IPS-18a (cell line): ENCODE data around the gene KCNAB1.
A peak's percentile ranks its signal among the peaks of the same experiment; 100 is the strongest.

Source experiments
- H3K27ac ChIP-seq: one replicate; pipeline ENCODE4 v1.5.1; 2013; ENCODE audit warnings: low read length
- H3K27me3 ChIP-seq: one replicate; pipeline ENCODE4 v1.6.1; 2013; ENCODE audit warnings: mild to moderate bottlenecking, low read length; ENCODE audit not compliant: control insufficient read depth, insufficient read depth
- H3K36me3 ChIP-seq: one replicate; pipeline ENCODE4 v1.6.1; 2013; ENCODE audit warnings: low read depth, low read length; ENCODE audit not compliant: control insufficient read depth
- H3K4me1 ChIP-seq: one replicate; pipeline ENCODE4 v1.6.1; 2013; ENCODE audit warnings: low read depth, low read length; ENCODE audit not compliant: control insufficient read depth
- H3K4me3 ChIP-seq: one replicate; pipeline ENCODE4 v1.5.1; 2013; ENCODE audit warnings: low read length
- H3K9ac ChIP-seq: one replicate; pipeline ENCODE4 v1.6.1; 2013; ENCODE audit warnings: mild to moderate bottlenecking, low read length, moderate library complexity
- H3K9me3 ChIP-seq: one replicate; pipeline ENCODE4 v1.6.1; 2013; ENCODE audit warnings: low read depth, low read length; ENCODE audit not compliant: control insufficient read depth

The KCNAB1 gene

DNA sequence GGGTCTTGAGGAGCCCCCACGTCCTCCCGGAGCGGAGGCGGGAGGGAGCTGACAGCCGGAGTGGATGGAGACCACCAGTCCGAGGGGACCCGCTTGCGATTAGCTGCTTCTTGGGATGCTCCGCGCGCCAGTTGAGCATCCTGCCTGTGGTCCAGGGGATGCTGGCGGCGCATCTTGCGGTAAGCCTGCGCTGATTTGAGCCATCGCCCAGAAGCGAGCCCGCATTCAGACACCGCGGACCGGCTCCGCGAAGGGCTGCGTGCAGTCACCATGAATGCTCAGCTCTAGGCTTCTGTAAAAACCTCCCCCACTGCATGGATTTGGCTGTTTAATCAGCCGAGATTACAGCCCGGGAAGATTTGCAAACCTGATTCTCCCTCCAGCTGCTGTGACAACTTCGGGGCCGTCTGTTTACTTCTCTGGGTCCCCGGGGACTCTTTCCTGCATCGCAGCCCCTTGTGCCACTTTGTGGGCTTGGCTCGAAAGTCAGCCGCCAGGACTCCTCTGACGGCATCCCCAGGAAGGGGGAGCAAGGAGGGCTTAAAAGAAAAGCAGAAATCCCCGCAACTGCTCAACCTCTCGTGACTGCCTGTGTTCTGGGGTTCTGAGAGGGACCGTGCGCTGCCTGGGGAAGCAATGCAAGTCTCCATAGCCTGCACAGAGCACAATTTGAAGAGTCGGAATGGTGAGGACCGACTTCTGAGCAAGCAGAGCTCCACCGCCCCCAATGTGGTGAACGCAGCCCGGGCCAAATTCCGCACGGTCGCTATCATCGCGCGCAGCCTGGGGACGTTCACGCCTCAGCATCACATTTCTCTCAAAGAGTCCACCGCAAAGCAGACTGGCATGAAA lies 171.1 kb downstream of the KCNAB1 start:
- H3K4me3 ChIP-seq, result peak overlapping the region; percentile 52

DNA sequence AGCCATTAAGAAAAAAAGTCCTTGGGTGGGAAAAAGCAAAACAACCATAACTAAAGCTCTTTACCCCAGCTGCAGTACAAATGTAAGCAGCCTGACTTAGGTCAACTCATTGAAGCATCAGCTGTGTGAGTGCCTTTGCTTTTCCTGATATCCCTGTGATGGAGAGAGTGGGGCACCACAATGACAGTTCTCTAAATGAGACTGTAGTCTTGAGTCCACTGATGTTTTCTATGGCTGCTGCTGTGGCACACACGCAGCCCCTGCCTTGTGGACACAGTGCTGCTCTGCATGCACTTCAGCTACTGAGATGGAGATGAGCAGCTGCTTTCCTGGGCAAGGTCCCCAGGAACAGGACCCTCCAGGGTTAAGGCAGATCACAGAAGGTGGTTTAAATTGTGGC lies 173.2 kb downstream of the KCNAB1 start:
- H3K4me1 ChIP-seq, result peaks cover 4% of the 10 kb centered on the region
- no peak overlapping the region for H3K4me3 ChIP-seq
- no peak overlapping the region for H3K27ac ChIP-seq
- no peak overlapping the region for H3K9ac ChIP-seq
- no peaks in the 10 kb centered on the region for H3K9me3 ChIP-seq
- H3K27me3 ChIP-seq, result peaks cover 51% of the 10 kb centered on the region
- no peaks in the 10 kb centered on the region for H3K36me3 ChIP-seq

More for the DNA sequence above, 171.1 kb downstream of the KCNAB1 start:
- Histone ChIP-seq H3K27me3 (peaks cover 51% of the 10 kb centered on the region), H3K4me1 (peaks cover 4% of the 10 kb centered on the region), H3K9ac (no peak overlapping the region), H3K27ac (no peak overlapping the region), H3K9me3 (no peaks in the 10 kb centered on the region), H3K36me3 (no peaks in the 10 kb centered on the region)

DNA sequence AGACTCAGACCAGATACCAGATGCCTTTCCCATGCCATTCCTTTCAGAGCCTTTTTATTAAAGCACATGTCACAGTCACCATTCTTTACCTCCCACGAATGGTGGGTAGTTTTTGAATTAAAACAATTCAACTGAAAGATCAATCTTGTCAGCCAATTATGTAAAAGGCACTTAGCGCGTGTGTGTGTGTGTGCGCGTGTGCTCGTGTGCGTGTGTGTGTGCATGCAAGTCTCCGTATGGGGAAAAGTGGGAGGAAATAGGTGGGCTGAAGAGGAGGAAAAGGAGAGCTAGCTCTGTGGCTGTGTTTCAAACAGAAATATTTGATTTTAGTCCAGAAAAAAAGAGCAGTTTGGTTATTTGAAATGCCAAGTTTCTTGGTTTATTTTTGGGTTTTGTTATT lies 177.2 kb downstream of the KCNAB1 start:
- no peaks in the 10 kb centered on the region for H3K4me1 ChIP-seq
- no peak overlapping the region for H3K27ac ChIP-seq
- peaks cover 16% of the 10 kb centered on the region for H3K27me3 ChIP-seq
- no peaks in the 10 kb centered on the region for H3K36me3 ChIP-seq
- no peaks in the 10 kb centered on the region for H3K9me3 ChIP-seq
- H3K9ac ChIP-seq, result no peak overlapping the region
- no peak overlapping the region for H3K4me3 ChIP-seq

DNA sequence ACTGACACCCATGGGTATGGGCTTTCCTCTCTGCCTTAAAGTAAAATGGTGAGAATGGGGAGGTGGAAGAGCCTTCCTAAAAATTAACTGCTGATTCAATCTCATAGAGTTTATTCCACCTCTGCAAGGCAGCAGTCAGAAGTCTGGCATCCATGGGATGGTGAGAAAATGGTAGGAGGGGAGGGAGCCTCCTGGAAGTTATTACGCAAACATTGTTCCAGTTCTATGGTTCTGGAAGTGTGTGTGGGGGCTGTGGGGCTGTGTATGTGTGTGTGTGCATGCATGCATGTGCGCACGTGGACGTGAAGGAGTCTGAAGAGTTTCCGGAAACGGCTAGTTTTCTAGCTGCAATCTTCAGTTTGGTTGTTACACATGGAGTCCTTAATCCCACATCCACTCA lies 177.6 kb downstream of the KCNAB1 start:
- H3K27ac ChIP-seq, result no peak overlapping the region
- H3K4me3 ChIP-seq, result no peak overlapping the region
- no peaks in the 10 kb centered on the region for H3K36me3 ChIP-seq
- H3K9ac ChIP-seq, result no peak overlapping the region
- H3K27me3 ChIP-seq, result peaks cover 12% of the 10 kb centered on the region
- H3K4me1 ChIP-seq, result no peaks in the 10 kb centered on the region
- no peaks in the 10 kb centered on the region for H3K9me3 ChIP-seq

DNA sequence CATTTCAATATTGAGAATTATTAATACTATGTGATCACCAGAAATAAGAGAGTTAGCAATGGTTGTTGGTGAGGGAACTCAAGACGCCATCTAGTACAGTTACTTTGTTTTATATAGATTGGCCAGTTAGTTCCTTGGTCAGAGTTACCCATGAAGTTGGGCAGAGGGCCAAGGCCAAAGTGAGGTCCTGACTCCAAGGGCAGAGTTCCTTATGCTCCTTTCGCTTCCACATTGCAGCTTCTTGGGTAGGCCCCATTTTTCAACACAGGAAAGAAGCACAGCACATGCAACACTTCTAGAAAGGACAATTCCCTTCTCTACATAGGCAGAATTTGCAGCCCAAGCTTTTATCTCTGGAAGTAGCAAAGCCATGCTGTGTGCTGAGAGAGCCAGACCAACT lies 178.6 kb downstream of the KCNAB1 start:
- peaks cover 3% of the 10 kb centered on the region for H3K27me3 ChIP-seq
- H3K4me3 ChIP-seq, result no peak overlapping the region
- H3K27ac ChIP-seq, result no peak overlapping the region
- no peak overlapping the region for H3K9ac ChIP-seq
- H3K9me3 ChIP-seq, result no peaks in the 10 kb centered on the region
- no peaks in the 10 kb centered on the region for H3K36me3 ChIP-seq
- no peaks in the 10 kb centered on the region for H3K4me1 ChIP-seq

DNA sequence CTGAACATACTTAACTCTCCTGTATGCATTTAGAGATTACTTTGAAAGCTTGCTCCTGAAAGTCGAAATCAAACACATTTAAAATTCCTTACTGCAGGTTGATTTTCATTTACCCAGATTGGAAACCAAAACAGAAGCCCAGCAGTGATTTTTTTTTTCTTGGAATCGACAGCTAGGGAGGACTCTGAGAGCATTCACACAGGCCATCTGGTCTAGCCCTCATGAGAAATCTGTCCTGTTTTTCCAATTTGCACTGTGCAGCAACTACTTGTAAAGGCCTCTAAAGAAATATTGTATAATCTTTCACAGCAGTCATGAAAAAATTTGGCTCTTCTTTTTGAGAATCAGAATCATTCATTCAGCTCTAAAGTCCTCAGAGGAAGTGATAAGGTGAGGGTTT lies 179.2 kb downstream of the KCNAB1 start:
- no peak overlapping the region for H3K9ac ChIP-seq
- H3K27me3 ChIP-seq, result no peaks in the 10 kb centered on the region
- no peak overlapping the region for H3K4me3 ChIP-seq
- no peaks in the 10 kb centered on the region for H3K36me3 ChIP-seq
- no peak overlapping the region for H3K27ac ChIP-seq
- no peaks in the 10 kb centered on the region for H3K4me1 ChIP-seq
- H3K9me3 ChIP-seq, result no peaks in the 10 kb centered on the region

DNA sequence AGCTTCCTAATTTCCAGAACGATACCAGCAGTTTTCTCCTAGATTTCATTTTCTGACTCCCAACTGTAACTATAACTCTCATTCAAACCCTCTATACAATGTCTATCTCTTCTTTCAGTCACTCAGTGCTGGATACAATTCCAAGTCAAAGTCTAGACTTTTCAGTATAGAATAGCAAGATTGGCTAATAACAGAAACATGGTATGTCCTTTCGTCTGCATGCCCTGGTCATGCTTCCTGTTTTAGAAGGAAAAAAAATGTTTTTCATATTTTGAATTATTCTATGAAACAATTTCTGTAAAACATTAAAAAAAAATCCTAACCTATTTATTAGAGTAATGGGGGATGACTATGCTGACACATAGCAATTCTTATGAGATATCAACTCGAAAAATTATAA lies 180.0 kb downstream of the KCNAB1 start:
- no peak overlapping the region for H3K27ac ChIP-seq
- H3K27me3 ChIP-seq, result no peaks in the 10 kb centered on the region
- H3K9ac ChIP-seq, result no peak overlapping the region
- H3K36me3 ChIP-seq, result no peaks in the 10 kb centered on the region
- no peaks in the 10 kb centered on the region for H3K4me1 ChIP-seq
- H3K9me3 ChIP-seq, result no peaks in the 10 kb centered on the region
- no peak overlapping the region for H3K4me3 ChIP-seq

DNA sequence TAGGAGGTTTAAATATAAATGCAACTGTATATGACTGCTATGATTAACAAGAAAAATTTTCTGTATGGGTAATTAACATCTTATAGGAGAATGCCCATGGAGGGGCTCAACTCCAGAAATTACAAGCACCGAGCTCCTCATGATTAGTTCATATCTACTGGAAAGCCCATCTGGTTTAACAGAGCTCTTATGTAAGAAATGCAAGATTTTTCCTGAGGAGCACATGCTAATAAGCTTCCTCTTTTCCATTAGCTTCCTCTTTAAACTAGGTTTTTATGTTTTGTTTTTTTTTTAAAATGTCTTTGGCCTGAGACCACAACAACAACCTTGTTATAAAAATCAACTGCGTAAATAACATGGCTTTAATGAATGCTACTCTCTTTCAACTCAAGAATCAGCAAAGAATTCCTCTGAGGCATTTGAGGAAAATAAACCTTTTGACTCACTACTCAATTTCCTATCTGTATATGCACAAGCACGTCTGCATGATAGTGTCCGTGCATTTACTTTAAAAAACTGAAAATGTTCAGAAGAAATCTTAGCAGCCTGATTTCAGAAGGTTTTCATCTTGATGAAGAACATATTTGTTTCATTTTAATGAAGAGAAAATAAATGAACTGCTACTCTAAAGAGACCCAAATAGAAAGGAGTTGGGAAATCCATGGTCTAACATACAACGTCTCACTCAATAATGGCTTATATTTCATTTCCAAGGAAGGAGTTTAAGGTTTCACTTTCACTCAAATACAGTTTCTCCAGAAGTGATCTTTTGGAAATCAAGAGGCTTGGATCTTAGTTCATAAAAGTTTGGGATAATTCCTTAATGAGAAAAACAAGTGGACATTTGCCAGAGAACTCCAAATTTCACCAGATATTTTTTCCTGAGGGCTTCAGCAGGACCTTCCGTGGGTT lies 180.8 kb downstream of the KCNAB1 start:
- Histone ChIP-seq H3K9me3 (no peaks in the 10 kb centered on the region), H3K4me1 (no peaks in the 10 kb centered on the region), H3K27ac (no peak overlapping the region), H3K36me3 (no peaks in the 10 kb centered on the region), H3K4me3 (no peak overlapping the region), H3K27me3 (no peaks in the 10 kb centered on the region), H3K9ac (no peak overlapping the region)

DNA sequence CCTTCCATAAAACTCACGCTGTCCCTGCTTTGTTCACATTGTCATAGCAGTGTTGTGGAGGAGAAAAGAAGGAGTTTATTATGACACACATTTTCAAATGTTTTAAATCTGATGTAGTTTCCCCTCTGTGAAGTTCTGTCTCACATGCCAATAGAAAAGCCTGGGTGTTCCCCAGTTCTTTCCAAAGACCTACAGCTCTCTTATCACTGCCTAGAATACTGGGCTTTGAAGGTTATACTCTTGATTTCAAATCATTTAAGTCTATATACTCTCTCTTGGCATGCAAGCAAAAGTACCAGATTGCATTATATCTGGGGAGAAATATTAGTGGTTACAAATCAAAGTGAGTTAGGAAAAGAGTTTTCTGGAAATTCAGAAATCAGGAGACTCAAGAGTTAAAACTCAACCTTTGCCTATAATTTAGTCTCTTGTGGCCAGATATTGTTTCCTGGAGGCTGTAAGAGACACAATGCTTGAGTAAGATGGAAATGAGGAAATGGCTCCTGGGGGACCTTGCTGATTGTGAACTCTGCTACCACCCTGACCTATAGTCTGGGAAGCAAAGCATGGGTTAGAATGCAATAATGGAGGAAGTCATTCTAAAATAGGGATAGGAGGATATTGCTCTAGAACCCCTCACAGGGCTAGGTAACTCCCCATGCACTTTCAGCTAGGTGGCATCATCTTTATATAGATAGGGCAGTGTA lies 182.8 kb downstream of the KCNAB1 start:
- Histone ChIP-seq H3K36me3 (no peaks in the 10 kb centered on the region), H3K27me3 (no peaks in the 10 kb centered on the region), H3K9me3 (no peaks in the 10 kb centered on the region), H3K4me1 (no peaks in the 10 kb centered on the region), H3K27ac (no peak overlapping the region), H3K9ac (no peak overlapping the region), H3K4me3 (no peak overlapping the region)

DNA sequence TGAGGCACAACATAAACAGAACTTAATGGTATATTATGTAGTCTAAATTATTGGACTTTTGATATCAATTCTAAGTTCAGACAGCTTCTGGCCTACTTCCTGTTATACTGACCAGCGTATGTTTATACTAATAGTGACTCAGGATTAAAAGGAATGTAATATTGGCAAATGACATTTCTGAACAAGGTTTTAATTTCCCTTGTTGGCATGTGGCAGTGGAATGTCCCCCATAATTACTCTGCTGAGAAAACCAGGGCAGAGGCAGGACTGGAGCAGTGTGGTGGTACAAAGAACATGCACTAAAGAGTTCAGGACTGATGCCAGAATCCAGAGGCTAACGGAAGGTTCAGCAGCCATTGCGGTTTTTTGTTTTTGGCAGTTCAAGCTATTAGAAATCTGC lies 184.0 kb downstream of the KCNAB1 start:
- Histone ChIP-seq H3K27me3 (no peaks in the 10 kb centered on the region), H3K4me3 (no peak overlapping the region), H3K9ac (no peak overlapping the region), H3K4me1 (no peaks in the 10 kb centered on the region), H3K36me3 (no peaks in the 10 kb centered on the region), H3K27ac (no peak overlapping the region), H3K9me3 (no peaks in the 10 kb centered on the region)

DNA sequence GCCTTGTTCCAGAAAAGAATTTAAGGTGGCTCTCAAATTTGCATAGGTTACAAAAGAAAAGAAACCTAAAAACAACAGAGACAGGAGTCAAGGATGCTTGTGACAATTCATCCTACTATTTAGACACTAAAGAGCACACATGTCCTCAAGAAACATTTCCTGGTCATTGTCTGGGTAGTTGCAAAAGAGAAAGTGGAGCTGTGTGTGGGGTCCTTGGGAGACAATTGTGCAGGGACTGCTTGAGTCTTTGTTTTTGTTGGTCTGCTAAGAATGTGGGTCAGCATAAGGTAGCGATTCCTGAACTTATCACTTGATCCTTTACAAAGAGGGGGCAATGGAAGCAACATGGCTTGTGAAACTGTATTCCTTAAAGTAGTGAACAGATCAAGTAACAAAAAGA lies 185.3 kb downstream of the KCNAB1 start:
- no peak overlapping the region for H3K4me3 ChIP-seq
- no peaks in the 10 kb centered on the region for H3K27me3 ChIP-seq
- H3K9me3 ChIP-seq, result no peaks in the 10 kb centered on the region
- H3K9ac ChIP-seq, result no peak overlapping the region
- no peaks in the 10 kb centered on the region for H3K4me1 ChIP-seq
- H3K27ac ChIP-seq, result no peak overlapping the region
- H3K36me3 ChIP-seq, result no peaks in the 10 kb centered on the region
